Measurements from ENCODE around the gene LMF1.

Gene LMF1

GRCh38 chr16:967546-968295, 3.1 kb downstream of the LMF1 start:
- Histone ChIP-seq H3K9ac (no peak overlapping the region), H3K36me3 (ENCODE audit: insufficient read depth) (no peaks in the 10 kb centered on the region), H3K4me2 (no peak overlapping the region), H2AFZ (ENCODE audit: low read depth) (no peak overlapping the region), H3K4me1 (ENCODE audit: low read depth, poor library complexity, severe bottlenecking) (no peaks in the 10 kb centered on the region), H3K27me3 (ENCODE audit: insufficient read depth, low read depth) (peaks cover 43% of the 10 kb centered on the region), H4K20me1 (ENCODE audit: insufficient read depth) (no peaks in the 10 kb centered on the region), H3K4me3 (IDR thresholded peaks at IDR 0.05; ENCODE audit: insufficient read depth, low read depth, low read length) (no peak overlapping the region), H3K27ac (no peak overlapping the region), H3K79me2 (ENCODE audit: insufficient read depth, low read depth) (no peaks in the 10 kb centered on the region)
- no peak for TF ChIP-seq CTCF (conservative IDR thresholded peaks at IDR 0.05; ENCODE audit: low read depth, low read length)

- H3K4me3 ChIP-seq (IDR thresholded peaks at IDR 0.05; ENCODE audit: insufficient read depth, low read depth, low read length) = no peak overlapping the region
- no peak overlapping the region for H3K27ac ChIP-seq
- H3K79me2 ChIP-seq (ENCODE audit: insufficient read depth, low read depth) = no peaks in the 10 kb centered on the region
- H3K9ac ChIP-seq = no peak overlapping the region
- peaks cover 41% of the 10 kb centered on the region for H3K27me3 ChIP-seq (ENCODE audit: insufficient read depth, low read depth)
- H3K36me3 ChIP-seq (ENCODE audit: insufficient read depth) = no peaks in the 10 kb centered on the region
- H3K4me1 ChIP-seq (ENCODE audit: low read depth, poor library complexity, severe bottlenecking) = no peaks in the 10 kb centered on the region
- no peaks in the 10 kb centered on the region for H4K20me1 ChIP-seq (ENCODE audit: insufficient read depth)
- no peak overlapping the region for H3K4me2 ChIP-seq
- H2AFZ ChIP-seq (ENCODE audit: low read depth) = no peak overlapping the region
- no peak for TF ChIP-seq CTCF (conservative IDR thresholded peaks at IDR 0.05; ENCODE audit: low read depth, low read length)
Observed at GRCh38 chr16:967077-967541, 3.7 kb downstream of the LMF1 start.

- Histone ChIP-seq H2AFZ (ENCODE audit: low read depth) (no peak overlapping the region), H3K4me3 (IDR thresholded peaks at IDR 0.05; ENCODE audit: insufficient read depth, low read depth, low read length) (no peak overlapping the region), H3K79me2 (ENCODE audit: insufficient read depth, low read depth) (no peaks in the 10 kb centered on the region), H3K27me3 (ENCODE audit: insufficient read depth, low read depth) (peaks cover 35% of the 10 kb centered on the region; the same call in 1 of the 2 replicates), H3K36me3 (ENCODE audit: insufficient read depth) (no peaks in the 10 kb centered on the region), H3K4me1 (ENCODE audit: low read depth, poor library complexity, severe bottlenecking) (no peaks in the 10 kb centered on the region), H4K20me1 (ENCODE audit: insufficient read depth) (no peaks in the 10 kb centered on the region), H3K9ac (no peak overlapping the region), H3K27ac (no peak overlapping the region), H3K4me2 (no peak overlapping the region)
- no peak for TF ChIP-seq CTCF (conservative IDR thresholded peaks at IDR 0.05; ENCODE audit: low read depth, low read length)
Observed at GRCh38 chr16:966505-966904, 4.3 kb downstream of the LMF1 start.

DNA sequence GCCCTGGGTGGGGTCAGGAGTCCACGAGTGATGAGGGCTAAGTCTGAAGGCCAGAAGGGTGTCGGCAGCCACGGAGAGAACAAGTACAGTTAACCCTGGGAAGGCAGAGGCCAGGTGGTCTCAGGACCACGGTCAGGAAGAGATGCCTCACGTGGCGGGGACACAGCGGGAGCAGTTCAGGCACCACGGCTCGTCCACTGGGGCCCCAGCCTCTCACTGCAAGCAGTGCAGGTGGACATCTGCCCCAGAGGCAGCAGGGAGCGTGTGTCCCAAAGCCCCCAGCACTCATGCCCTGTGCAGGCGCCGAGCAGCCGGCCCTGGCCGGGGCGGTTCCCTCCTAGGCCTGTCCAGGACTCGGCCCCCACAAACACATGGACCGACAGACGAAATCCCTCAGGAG, 4.7 kb downstream of the LMF1 start:
- no peaks in the 10 kb centered on the region for H3K36me3 ChIP-seq (ENCODE audit: insufficient read depth)
- H3K4me3 ChIP-seq (IDR thresholded peaks at IDR 0.05; ENCODE audit: insufficient read depth, low read depth, low read length) = no peak overlapping the region
- no peak overlapping the region for H3K27ac ChIP-seq
- peaks cover 31% of the 10 kb centered on the region; the same call in 1 of the 2 replicates for H3K27me3 ChIP-seq (ENCODE audit: insufficient read depth, low read depth)
- H4K20me1 ChIP-seq (ENCODE audit: insufficient read depth) = no peaks in the 10 kb centered on the region
- H3K4me2 ChIP-seq = no peak overlapping the region
- no peak for TF ChIP-seq CTCF (conservative IDR thresholded peaks at IDR 0.05; ENCODE audit: low read depth, low read length)
- no peaks in the 10 kb centered on the region for H3K79me2 ChIP-seq (ENCODE audit: insufficient read depth, low read depth)
- H3K4me1 ChIP-seq (ENCODE audit: low read depth, poor library complexity, severe bottlenecking) = no peaks in the 10 kb centered on the region
- H2AFZ ChIP-seq (ENCODE audit: low read depth) = no peak overlapping the region
- H3K9ac ChIP-seq = no peak overlapping the region
